Left ventricle myocardium inferior (tissue), 1 donor: ENCODE data around the gene ST7. TPM values are rescaled to one million over a fixed set of nuclear protein-coding genes. Genes with fewer than 3 reads are reported as not detected.

ENCODE experiments used
- DNase-seq: peaks from one replicate; pipeline ENCODE4 v3.0.0-alpha.2; 2020
- H3K27ac ChIP-seq: fragments of 200-600 bp; replicated peaks from 2 replicates; pipeline ENCODE4 v1.8.0; 2021
- H3K27me3 ChIP-seq: fragments of 200-600 bp; 2 replicates; pipeline ENCODE4 v1.8.0; 2021; ENCODE audit warnings: low read depth
- H3K36me3 ChIP-seq: fragments of 200-600 bp; 2 replicates; pipeline ENCODE4 v1.8.0; 2021
- H3K4me1 ChIP-seq: fragments of 200-600 bp; 2 replicates; pipeline ENCODE4 v1.8.0; 2021
- H3K4me3 ChIP-seq: fragments of 200-600 bp; 2 replicates; pipeline ENCODE4 v1.8.0; 2021; ENCODE audit warnings: mild to moderate bottlenecking, moderate library complexity
- H3K9me3 ChIP-seq: fragments of 200-600 bp; replicated peaks from 2 replicates; pipeline ENCODE4 v1.8.0; 2021
- intact Hi-C: fragments of 100-400 bp; cut with micrococcal nuclease; formaldehyde crosslinking; loops from one replicate; pipeline ENCODE4 v1.11.0; 2022
- total RNA-seq: library from RNA; stranded (reverse); fragmentation: NEBNext Ultra II Directional; extraction: Animal tissue kit (Norgen Biotek cat#: 25700); gene quantifications from one replicate; pipeline ENCODE4 v1.2.1, GENCODE V29; 2021
- TF ChIP-seq, protein P1 (sequence below): fragments of 200-600 bp; IDR thresholded peaks from 2 replicates; pipeline ENCODE4 v1.8.0; 2021; ENCODE audit warnings: antibody characterized with exemption, mild to moderate bottlenecking, borderline replicate concordance
- donor health status: DM: no; HTN: yes; CAD: no; lungs with severe emphysema.

ST7 gene
- total RNA-seq, 1 donor from 2014 or later, result 28.5 TPM

DNA sequence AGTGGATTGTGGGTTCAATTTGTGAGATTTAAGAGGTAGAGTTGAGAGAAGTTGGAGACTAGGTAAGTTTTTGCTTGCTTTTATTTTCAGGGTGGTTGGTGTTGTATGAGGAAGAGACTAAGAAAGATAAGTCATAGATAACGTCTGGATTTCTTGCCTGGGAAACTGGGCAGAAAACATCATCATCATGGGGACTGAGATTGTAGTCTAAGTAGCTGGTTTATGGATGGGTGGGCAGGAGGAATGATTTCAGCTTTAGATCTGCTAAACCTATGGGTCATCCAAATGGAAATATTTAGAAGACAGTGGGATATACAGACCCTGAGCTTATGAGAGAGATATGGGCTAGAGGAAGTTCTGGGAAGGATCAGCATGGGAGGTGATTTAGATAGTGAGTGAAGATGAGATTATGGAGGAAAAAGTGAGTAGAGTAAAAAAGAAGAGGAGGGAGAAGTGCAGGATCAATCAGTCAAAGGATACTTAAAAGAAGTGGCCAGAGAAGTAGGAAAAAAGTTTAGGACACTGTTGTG, 199.8 kb downstream of the ST7 start:
- Histone ChIP-seq H3K27me3 (no peaks in the 10 kb centered on the region), H3K4me3 (no peak overlapping the region), H3K9me3 (no peaks in the 10 kb centered on the region), H3K27ac (no peak overlapping the region), H3K4me1 (peaks cover 63% of the 10 kb centered on the region), H3K36me3 (no peaks in the 10 kb centered on the region)
- intact Hi-C loops, result no loop called here
- TF ChIP-seq, protein P1, sequence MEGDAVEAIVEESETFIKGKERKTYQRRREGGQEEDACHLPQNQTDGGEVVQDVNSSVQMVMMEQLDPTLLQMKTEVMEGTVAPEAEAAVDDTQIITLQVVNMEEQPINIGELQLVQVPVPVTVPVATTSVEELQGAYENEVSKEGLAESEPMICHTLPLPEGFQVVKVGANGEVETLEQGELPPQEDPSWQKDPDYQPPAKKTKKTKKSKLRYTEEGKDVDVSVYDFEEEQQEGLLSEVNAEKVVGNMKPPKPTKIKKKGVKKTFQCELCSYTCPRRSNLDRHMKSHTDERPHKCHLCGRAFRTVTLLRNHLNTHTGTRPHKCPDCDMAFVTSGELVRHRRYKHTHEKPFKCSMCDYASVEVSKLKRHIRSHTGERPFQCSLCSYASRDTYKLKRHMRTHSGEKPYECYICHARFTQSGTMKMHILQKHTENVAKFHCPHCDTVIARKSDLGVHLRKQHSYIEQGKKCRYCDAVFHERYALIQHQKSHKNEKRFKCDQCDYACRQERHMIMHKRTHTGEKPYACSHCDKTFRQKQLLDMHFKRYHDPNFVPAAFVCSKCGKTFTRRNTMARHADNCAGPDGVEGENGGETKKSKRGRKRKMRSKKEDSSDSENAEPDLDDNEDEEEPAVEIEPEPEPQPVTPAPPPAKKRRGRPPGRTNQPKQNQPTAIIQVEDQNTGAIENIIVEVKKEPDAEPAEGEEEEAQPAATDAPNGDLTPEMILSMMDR, result no peak
- DNase-seq, result no peak

DNA sequence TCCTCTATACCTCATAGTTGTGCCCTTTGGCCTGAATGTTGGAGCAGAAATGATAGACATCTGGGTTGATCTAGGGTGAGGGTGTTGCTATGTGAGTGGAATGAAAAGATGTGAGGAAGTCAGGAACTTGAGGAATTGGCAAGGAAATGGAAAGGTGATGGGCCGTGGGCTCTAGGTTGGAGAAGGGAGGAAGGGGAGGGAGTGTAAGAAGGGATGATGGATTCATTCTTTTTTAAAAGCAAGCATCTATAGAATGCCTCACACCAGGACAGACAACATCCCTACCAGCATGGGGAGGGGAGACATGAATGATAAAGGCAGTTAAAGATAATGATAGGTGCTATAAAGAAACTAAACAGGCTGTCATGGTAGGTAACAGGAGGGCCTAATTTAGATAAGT, 201.4 kb downstream of the ST7 start:
- no peak for DNase-seq
- Histone ChIP-seq H3K9me3 (no peaks in the 10 kb centered on the region), H3K4me3 (no peak overlapping the region), H3K36me3 (no peaks in the 10 kb centered on the region), H3K27me3 (no peaks in the 10 kb centered on the region), H3K4me1 (peaks cover 80% of the 10 kb centered on the region), H3K27ac (no peak overlapping the region)
- TF ChIP-seq, protein P1, result no peak
- intact Hi-C loops, result no loop called here

DNA sequence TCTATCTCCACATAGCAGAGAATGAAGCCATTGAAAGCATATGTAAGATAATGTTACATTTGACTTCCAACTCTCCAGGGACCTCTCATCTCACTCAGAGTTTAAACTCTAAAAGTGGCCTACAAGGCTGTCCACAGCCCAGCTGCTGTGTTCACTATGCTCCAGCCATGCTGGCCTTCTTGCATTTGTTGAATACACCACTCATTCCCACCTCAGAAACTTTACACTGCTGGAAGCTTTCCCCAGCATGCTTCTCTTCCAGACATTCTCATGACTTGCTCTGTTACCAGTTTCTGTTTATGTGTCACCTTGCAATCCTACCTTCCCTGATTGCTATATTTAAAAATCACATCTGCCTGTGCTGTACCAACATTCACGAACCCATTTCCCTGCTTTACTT, 202.4 kb downstream of the ST7 start:
- TF ChIP-seq, protein P1, result no peak
- DNase-seq, result no peak
- Histone ChIP-seq H3K9me3 (no peaks in the 10 kb centered on the region), H3K27me3 (no peaks in the 10 kb centered on the region), H3K4me3 (no peak overlapping the region), H3K4me1 (peaks cover 82% of the 10 kb centered on the region), H3K36me3 (no peaks in the 10 kb centered on the region), H3K27ac (peak overlapping the region; percentile 21)
- intact Hi-C loops, result no loop called here

DNA sequence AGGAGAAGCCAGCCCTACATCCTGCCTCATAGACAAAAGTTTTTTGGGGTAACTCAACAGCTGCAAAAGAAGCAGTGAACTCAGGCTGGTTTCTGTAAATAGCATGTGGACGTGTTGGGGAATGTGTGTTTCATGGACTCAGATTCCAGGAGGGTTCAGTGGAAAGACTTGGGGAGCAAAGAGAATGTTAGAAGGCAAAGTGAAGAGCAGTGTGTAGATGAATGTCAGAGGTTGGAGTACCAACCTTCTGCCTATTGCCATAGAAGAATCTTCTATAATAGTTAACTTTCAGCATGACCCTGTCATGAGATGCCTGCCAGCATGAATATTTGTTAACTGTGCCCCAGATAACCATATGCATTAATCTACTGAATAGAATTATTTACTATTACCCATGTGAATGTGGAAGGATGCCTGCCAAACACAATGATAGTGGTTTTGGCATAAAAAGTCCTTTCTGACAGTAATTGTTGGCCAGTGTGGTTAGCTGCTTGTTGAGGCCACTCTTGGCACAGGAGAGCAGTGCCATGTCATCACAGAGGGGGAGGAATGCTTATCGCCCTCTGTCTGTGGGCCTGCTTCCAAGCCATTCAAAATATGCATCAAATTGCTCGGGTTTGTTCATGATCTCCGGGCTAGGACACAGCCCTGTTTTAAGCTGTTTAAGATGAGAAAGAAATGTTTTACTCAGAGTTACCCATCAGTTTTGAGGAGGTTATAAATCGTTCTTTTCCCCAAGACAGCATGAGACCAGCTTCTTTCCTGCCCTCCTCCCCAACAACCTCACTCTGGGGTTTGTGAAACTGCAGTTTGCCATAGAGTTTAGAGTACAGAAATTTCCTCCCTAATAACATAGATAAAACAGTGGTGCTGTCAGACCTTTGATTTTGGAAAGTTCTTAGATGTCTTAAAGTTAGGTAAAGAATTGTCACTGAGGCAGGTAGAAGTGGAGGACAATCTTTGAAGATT, 204.2 kb downstream of the ST7 start:
- Histone ChIP-seq H3K27me3 (no peaks in the 10 kb centered on the region), H3K4me3 (no peak overlapping the region), H3K9me3 (no peaks in the 10 kb centered on the region), H3K36me3 (no peaks in the 10 kb centered on the region), H3K27ac (peak overlapping the region; percentile 53), H3K4me1 (peaks cover 71% of the 10 kb centered on the region)
- TF ChIP-seq, protein P1, result peak; percentile 27
- peak; percentile 17 for DNase-seq
- intact Hi-C loops, result no loop called here

DNA sequence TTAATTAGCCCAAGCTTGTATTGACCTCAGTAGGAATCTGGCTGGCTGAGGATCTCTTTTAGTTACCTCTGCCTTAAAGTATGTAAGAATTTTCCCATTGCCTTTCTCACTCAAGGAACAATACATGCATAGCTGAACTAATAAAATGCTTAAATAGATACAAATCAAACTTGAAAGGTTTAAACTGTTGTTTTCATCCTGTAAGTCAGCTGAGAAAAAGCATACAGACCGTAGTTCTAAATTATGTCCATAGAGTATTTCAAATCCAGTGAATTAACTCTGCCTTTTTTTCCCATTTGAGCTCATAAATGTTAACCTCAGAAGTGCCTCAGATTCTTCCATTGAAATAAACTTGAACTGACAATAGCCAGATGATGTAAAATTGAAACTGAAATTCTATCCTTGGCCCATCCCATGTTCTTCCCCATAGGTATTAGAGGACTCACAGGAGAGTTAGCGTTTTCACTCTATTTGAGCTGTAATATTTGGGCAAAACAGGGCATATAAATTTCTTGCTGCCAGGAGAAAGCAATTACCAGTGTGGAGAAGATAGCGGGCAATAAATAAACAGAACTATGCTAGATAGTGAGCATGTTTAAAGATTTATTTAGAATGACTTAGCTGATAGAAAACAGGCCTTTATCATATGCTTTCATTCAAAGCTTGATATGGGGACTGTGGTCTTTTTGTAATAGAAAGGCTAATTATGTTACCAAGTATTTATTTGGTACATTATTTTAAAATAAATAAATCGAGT, 205.8 kb downstream of the ST7 start:
- Histone ChIP-seq H3K36me3 (no peaks in the 10 kb centered on the region), H3K4me3 (no peak overlapping the region), H3K9me3 (no peaks in the 10 kb centered on the region), H3K4me1 (peaks cover 61% of the 10 kb centered on the region), H3K27me3 (no peaks in the 10 kb centered on the region), H3K27ac (peak overlapping the region; percentile 8)
- TF ChIP-seq, protein P1, result no peak
- intact Hi-C loops, result no loop called here
- DNase-seq, result no peak
